NT2/D1 (cell line): ENCODE data around the gene ADAMTS18.

Source experiments
- SUZ12 ChIP-seq: IDR thresholded peaks from 2 replicates; pipeline ENCODE4 v1.6.1; 2011; ENCODE audit not compliant: insufficient read length, insufficient read depth; ENCODE audit errors: extremely low read depth
- YY1 ChIP-seq: IDR thresholded peaks from 2 replicates; pipeline ENCODE4 v1.6.1; 2011; ENCODE audit not compliant: insufficient read length, insufficient read depth
- ZNF274 ChIP-seq: IDR thresholded peaks from 2 replicates; pipeline ENCODE4 v1.6.1; 2011; ENCODE audit warnings: mild to moderate bottlenecking, low read depth, low read length

DNA sequence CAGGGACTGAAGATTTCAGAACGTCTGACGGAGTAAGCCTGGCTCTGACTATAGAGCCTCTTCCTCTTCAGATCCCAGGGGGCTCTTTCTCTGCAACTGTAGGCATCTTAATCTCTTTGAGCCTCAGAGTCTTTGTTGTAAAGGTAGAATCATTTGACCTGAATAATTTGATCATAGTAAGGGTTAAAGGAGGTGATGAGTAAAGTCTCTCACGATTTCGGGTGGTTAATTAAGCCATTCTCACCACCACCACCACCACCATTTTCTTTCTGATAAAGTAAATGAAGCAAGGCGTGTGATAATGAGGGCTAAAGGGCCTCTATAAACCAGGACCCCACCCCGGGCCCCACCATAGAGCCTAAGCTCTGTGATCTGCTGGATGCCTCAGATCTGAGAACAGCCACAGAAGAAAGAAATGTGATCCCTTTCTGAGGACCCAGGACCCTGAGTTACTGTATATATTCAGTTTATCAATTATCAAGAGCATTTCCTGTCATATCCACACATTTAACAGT, 33.0 kb upstream of the ADAMTS18 start:
- TF ChIP-seq ZNF274 = no peak
- TF ChIP-seq SUZ12 = no peak
- TF ChIP-seq YY1 = no peak
